Endothelial cell (in vitro differentiated cells): ENCODE data around the gene NCOA3. TPM values are rescaled to one million over a fixed set of nuclear protein-coding genes. Genes with fewer than 3 reads are reported as not detected.
"Not testable (repeated sequence)": the region's sequence is repeated elsewhere in the genome, so short reads cannot be mapped to it uniquely, and the experiment has no call there.

Experiments
- DNase-seq: peaks from one replicate; pipeline ENCODE4 v3.0.0; 2021; ENCODE audit warnings: low spot score
- H3K27ac Mint-ChIP-seq: one replicate; pipeline ENCODE4 v1.8.0; 2021; ENCODE audit warnings: mixed read lengths, inconsistent platforms; ENCODE audit not compliant: unreplicated experiment
- H3K27me3 Mint-ChIP-seq: one replicate; pipeline ENCODE4 v1.8.0; 2021; ENCODE audit warnings: mild to moderate bottlenecking, moderate library complexity, mixed read lengths, inconsistent platforms; ENCODE audit not compliant: unreplicated experiment
- H3K36me3 Mint-ChIP-seq: one replicate; pipeline ENCODE4 v1.8.0; 2021; ENCODE audit warnings: mild to moderate bottlenecking, low read depth, mixed read lengths, inconsistent platforms; ENCODE audit not compliant: unreplicated experiment
- H3K4me1 Mint-ChIP-seq: one replicate; pipeline ENCODE4 v1.8.0; 2021; ENCODE audit warnings: mild to moderate bottlenecking, mixed read lengths, inconsistent platforms; ENCODE audit not compliant: unreplicated experiment
- H3K4me3 Mint-ChIP-seq: one replicate; pipeline ENCODE4 v1.8.0; 2021; ENCODE audit warnings: mild to moderate bottlenecking, mixed read lengths, inconsistent platforms; ENCODE audit not compliant: unreplicated experiment
- H3K9me3 Mint-ChIP-seq: one replicate; pipeline ENCODE4 v1.8.0; 2021; ENCODE audit warnings: mixed read lengths, inconsistent platforms; ENCODE audit not compliant: unreplicated experiment
- CTCF ChIP-seq: fragments of 200-600 bp; sonication (generic); IDR thresholded peaks from one replicate; pipeline ENCODE4 v1.5.0; 2021; ENCODE audit warnings: antibody characterized with exemption; ENCODE audit not compliant: unreplicated experiment
- total RNA-seq: library from RNA; stranded (reverse); fragmentation: NEBNext Ultra II Directional; extraction: Animal tissue kit (Norgen Biotek cat#: 25700); gene quantifications from one replicate; pipeline ENCODE4 v1.2.1, GENCODE V29; 2021; ENCODE audit not compliant: unreplicated experiment

Gene NCOA3
- total RNA-seq, 1 donor from 2014 or later, result 54.8 TPM

- Mint-ChIP-seq H3K36me3 (no peaks in the 10 kb centered on the region), H3K4me3 (no peak overlapping the region), H3K4me1 (no peaks in the 10 kb centered on the region), H3K27me3 (peaks cover 2% of the 10 kb centered on the region), H3K27ac (no peak overlapping the region), H3K9me3 (no peaks in the 10 kb centered on the region)
- no peak for TF ChIP-seq CTCF
- DNase-seq, result no peak
Measured at GRCh38 chr20:47455133-47456040, 46.3 kb upstream of the NCOA3 start.

- Mint-ChIP-seq H3K9me3 (no peaks in the 10 kb centered on the region), H3K27ac (no peak overlapping the region)
Measured at GRCh38 chr20:47456041-47456537, 45.6 kb upstream of the NCOA3 start.

DNA sequence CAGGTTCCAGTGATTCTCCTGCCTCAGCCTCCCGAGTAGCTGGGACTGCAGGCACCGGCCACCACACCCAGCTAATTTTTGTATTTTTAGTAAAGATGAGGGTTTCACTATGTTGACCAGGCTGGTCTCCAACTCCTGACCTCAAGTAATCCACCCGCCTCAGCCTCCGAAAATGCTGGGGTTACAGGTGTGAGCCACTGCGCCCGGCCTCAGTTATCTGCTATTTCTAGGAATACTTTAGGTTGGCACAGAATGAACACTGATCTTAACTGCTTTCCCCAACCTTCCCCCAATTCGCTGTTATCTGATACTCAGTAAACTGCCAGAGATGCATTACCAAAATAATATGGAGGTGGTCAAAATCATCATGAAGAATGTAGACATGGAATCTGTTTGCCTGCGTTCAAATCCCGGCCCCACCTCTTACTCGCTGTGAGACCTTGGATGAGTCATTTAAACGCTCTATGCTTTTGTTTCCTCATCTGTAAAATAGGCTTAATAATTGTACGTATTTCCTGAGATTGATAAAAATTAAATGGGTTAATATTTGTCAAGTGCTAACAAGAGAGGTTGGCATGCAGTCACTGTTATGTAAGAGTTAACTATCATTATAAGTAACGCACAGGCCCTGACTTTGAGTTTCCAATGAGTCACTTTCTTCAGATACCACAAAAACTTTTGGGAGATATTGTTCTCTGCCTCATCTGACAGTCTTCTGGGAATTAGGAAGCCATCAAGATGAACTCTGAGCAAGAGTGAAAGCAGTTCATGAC is 44.5 kb upstream of the NCOA3 start:
- no peak for TF ChIP-seq CTCF
- no peak overlapping the region for H3K4me3 Mint-ChIP-seq
- no peak overlapping the region for H3K27ac Mint-ChIP-seq
- no peaks in the 10 kb centered on the region for H3K36me3 Mint-ChIP-seq
- peaks cover 2% of the 10 kb centered on the region for H3K27me3 Mint-ChIP-seq
- no peak for DNase-seq
- no peaks in the 10 kb centered on the region for H3K9me3 Mint-ChIP-seq
- H3K4me1 Mint-ChIP-seq, result no peaks in the 10 kb centered on the region

More at GRCh38 chr20:47456041-47456537, 45.6 kb upstream of the NCOA3 start:
- DNase-seq, result no peak
- TF ChIP-seq CTCF, result no peak
- no peak overlapping the region for H3K4me3 Mint-ChIP-seq
- H3K27me3 Mint-ChIP-seq, result peaks cover 2% of the 10 kb centered on the region
- H3K36me3 Mint-ChIP-seq, result no peaks in the 10 kb centered on the region
- H3K4me1 Mint-ChIP-seq, result no peaks in the 10 kb centered on the region

- H3K27me3 Mint-ChIP-seq, H3K9me3 Mint-ChIP-seq, H3K4me3 Mint-ChIP-seq, DNase-seq, H3K4me1 Mint-ChIP-seq, H3K36me3 Mint-ChIP-seq, H3K27ac Mint-ChIP-seq: not testable (repeated sequence)
Measured at GRCh38 chr20:47458280-47459050, 43.2 kb upstream of the NCOA3 start.

DNA sequence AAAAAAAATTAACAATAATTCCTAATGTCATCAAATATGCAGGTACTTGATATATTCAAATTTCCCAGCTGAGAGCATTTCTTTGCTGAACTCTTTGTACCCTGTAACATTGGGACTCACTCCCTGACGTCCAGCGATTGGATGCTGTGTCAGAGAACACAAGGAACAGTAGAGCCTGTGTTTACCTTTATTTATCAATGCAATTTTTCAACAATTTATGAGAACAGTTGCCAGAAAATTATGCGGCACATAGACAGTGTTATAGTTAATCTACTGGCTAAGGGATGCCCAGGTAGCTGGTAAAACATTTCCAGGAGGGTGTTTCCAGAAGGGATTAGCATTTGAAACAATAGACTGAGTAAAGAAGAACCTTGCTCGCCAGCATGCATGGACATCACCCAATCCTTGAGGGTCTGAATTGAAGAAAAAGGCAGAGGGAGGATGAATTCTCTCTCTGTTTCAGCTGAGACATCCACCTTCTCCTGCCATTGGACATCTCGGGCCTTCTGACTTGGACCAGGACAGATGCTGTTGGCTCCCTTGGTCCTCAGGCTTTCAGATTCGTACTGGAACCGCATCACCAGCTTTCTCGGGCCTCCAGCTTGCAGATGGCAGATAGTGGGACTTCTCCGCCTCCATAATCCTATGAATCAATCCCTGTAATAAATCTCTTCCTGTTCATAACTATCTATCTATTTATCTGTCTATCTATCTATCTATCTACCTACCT is 42.2 kb upstream of the NCOA3 start:
- no peak overlapping the region for H3K27ac Mint-ChIP-seq
- TF ChIP-seq CTCF, result no peak

GRCh38 chr20:47460761-47461112 is 41.0 kb upstream of the NCOA3 start:
- not testable (repeated sequence) for H3K4me1 Mint-ChIP-seq, H3K36me3 Mint-ChIP-seq, H3K27me3 Mint-ChIP-seq, H3K9me3 Mint-ChIP-seq, H3K27ac Mint-ChIP-seq, DNase-seq, H3K4me3 Mint-ChIP-seq

More for the DNA sequence above, 42.2 kb upstream of the NCOA3 start:
- no peaks in the 10 kb centered on the region for H3K9me3 Mint-ChIP-seq
- H3K36me3 Mint-ChIP-seq, result no peaks in the 10 kb centered on the region
- H3K4me1 Mint-ChIP-seq, result no peaks in the 10 kb centered on the region
- DNase-seq, result no peak
- no peak overlapping the region for H3K4me3 Mint-ChIP-seq
- H3K27me3 Mint-ChIP-seq, result peaks cover 3% of the 10 kb centered on the region
